Pancreas (tissue), 10 donors: Measurements from ENCODE around the gene CNOT4. TPM values are rescaled to one million over a fixed set of nuclear protein-coding genes. Genes with fewer than 3 reads are reported as not detected.

Source experiments
- ATAC-seq, 4 donors: fragments of 200-7000 bp; cut with Tn5 transposase; one replicate each; pipeline versions ENCODE4 v1.8.0 to v1.9.1; 2020; ENCODE audit warnings: mild to moderate bottlenecking in 4 of 4, moderate library complexity in 4 of 4
- DNase-seq, 6 donors: peaks; one replicate each; pipeline ENCODE4 v3.0.0-alpha.2; 2020
- FAIRE-seq: peaks from 2 replicates; lab custom pipeline; 2012; peaks lifted over from hg19 to GRCh38; lab: Jason Lieb, UNC
- H3K27ac ChIP-seq, 4 donors: fragments of 200-600 bp; sonication (generic); 1 replicate in 3 of 4; 2 replicates in 1 of 4; pipeline versions ENCODE4 v1.5.0 to v1.8.0; 2020
- H3K27me3 ChIP-seq, 4 donors: fragments of 200-600 bp; one replicate each; pipeline ENCODE4 v1.8.0; 2021
- H3K36me3 ChIP-seq, 3 donors: fragments of 200-600 bp; sonication (generic) in 1 of 3; one replicate each; pipeline versions ENCODE4 v1.5.0 to v1.8.0; 2020 to 2021
- H3K4me1 ChIP-seq, 3 donors: fragments of 200-600 bp; one replicate each; pipeline ENCODE4 v1.8.0; 2021
- H3K4me3 ChIP-seq, 4 donors: fragments of 200-600 bp; sonication (generic) in 2 of 4; one replicate each; pipeline versions ENCODE4 v1.5.0 to v1.8.0; 2020 to 2021
- H3K9me3 ChIP-seq, 4 donors: fragments of 200-600 bp; one replicate each; pipeline ENCODE4 v1.8.0; 2021
- WGBS, 2 donors: extraction: QIAGEN DNeasy Blood & Tissue Kit; methylation state at CpG; one replicate each; pipeline ENCODE4 v1.1.7; 2013; 5-methylcytosine and 5-hydroxymethylcytosine counted together
- intact Hi-C, 3 donors: fragments of 100-400 bp; cut with DNase I; formaldehyde crosslinking; loops; one replicate each; pipeline versions ENCODE4 v1.11.1 to v1.14.2; 2022
- polyA plus RNA-seq, 2 donors: library from polyadenylated mRNA; stranded (reverse); fragments of 200-250 nt; gene quantifications; one replicate each; pipeline ENCODE4 v1.2.3, GENCODE V29; 2013
- total RNA-seq, 6 donors: library from RNA; stranded (reverse); fragmentation: NEBNext Ultra II Directional in 4 of 6; extraction: Animal tissue kit (Norgen Biotek cat#: 25700) in 4 of 6; gene quantifications; one replicate each; pipeline versions ENCODE4 v1.2.1 to v1.2.4, GENCODE V29; 2021 to 2023
- TF ChIP-seq, protein P1 (sequence below), 4 donors: fragments of 200-600 bp; sonication (generic) in 3 of 4; IDR thresholded peaks; one replicate each; pipeline versions ENCODE4 v1.5.0 to v1.8.0; 2021; ENCODE audit warnings: antibody characterized with exemption in 4 of 4
- donor health status: healthy with polysubstance abuse.
- donor health status: DM: no; HTN: no; CAD: no; lungs with moderate emphysema.
- donor health status: DM: no; HTN: no; CAD: no.
- donor health status: control.
- donor health status: control.
- donor health status: Bipolar disorder and iron deficiency.
- donor health status: DM: yes; HTN: yes; CAD: no.
- donor health status: DM: no; HTN: no; CAD: no.
- donor health status: DM: no; HTN: no; CAD: no.
- donor health status: DM: yes; HTN: yes; CAD: no.

CNOT4 gene
- total and polyA plus RNA-seq, 8 donors, result 5.5 to 15.0 (median 10.3) TPM

DNA sequence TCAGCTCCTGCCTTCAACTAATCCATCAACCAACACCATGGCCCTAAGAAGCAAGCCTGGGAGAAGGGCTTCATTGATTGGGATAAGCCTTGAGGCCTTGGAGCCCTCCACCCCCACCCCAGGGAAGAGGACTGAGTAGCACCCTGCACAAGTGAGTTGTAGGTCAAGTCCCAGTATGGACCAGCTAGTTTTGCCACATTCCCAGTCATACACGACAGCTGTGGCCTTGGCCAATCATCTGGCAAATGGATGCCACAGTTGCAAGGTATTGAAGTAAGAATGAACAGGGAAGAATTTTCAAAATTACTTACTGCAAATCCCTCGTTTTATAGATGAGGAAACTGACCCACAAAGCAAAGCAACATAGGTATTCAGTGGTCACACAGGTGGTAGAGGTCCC is 166.5 kb downstream of the CNOT4 start:
- Histone ChIP-seq H3K27ac (no peak overlapping the region), H3K27me3 (no peaks in the 10 kb centered on the region), H3K9me3 (no peaks in the 10 kb centered on the region), H3K4me3 (no peak overlapping the region), H3K36me3 (no peaks in the 10 kb centered on the region), H3K4me1 (no peaks in the 10 kb centered on the region)
- TF ChIP-seq, protein P1, sequence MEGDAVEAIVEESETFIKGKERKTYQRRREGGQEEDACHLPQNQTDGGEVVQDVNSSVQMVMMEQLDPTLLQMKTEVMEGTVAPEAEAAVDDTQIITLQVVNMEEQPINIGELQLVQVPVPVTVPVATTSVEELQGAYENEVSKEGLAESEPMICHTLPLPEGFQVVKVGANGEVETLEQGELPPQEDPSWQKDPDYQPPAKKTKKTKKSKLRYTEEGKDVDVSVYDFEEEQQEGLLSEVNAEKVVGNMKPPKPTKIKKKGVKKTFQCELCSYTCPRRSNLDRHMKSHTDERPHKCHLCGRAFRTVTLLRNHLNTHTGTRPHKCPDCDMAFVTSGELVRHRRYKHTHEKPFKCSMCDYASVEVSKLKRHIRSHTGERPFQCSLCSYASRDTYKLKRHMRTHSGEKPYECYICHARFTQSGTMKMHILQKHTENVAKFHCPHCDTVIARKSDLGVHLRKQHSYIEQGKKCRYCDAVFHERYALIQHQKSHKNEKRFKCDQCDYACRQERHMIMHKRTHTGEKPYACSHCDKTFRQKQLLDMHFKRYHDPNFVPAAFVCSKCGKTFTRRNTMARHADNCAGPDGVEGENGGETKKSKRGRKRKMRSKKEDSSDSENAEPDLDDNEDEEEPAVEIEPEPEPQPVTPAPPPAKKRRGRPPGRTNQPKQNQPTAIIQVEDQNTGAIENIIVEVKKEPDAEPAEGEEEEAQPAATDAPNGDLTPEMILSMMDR (IDR thresholded peaks at IDR 0.05), result no peak
- 23 to 31% methylated on average over 2 of the region's 2 CpGs for WGBS, 2 donors
- no peak for DNase-seq
- intact Hi-C loops, result no loop called here
- no peak for ATAC-seq
- no peak for FAIRE-seq

- WGBS, 2 donors, result 65 to 68% methylated on average over 10 of the region's 10 CpGs
- TF ChIP-seq, protein P1 (IDR thresholded peaks at IDR 0.05), result no peak
- no peaks in the 10 kb centered on the region for H3K27me3 ChIP-seq
- no peak for DNase-seq
- H3K4me3 ChIP-seq, result no peak overlapping the region
- ATAC-seq, result no peak
- no peak for FAIRE-seq
- H3K4me1 ChIP-seq, result no peaks in the 10 kb centered on the region
- H3K36me3 ChIP-seq, result no peaks in the 10 kb centered on the region
- intact Hi-C loops, result no loop called here
- H3K27ac ChIP-seq, result no peak overlapping the region
- no peaks in the 10 kb centered on the region for H3K9me3 ChIP-seq
Observed at GRCh38 chr7:135342887-135343286, 167.0 kb downstream of the CNOT4 start.

DNA sequence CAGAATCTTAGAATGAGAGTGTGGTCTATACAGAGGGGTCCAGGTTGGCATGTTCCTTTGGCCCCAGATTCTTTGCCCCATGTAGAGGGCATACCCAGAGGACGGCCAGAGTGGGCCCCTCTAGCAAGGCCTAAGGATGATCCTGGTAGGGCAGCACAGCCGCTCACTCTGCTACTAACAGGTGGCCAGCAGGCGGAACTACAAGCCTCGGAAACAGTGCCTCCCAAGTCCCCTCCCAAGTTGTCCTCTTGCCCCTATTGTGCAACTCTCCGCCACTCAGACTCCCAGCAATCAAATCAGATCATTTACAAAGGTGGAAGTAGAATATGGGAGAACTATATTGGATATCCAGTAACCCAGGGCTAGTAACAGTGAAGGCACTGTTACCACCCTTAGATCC is 168.9 kb downstream of the CNOT4 start:
- H3K4me3 ChIP-seq, result no peak overlapping the region
- no peak for ATAC-seq
- no peaks in the 10 kb centered on the region for H3K9me3 ChIP-seq
- no peak overlapping the region for H3K27ac ChIP-seq
- H3K27me3 ChIP-seq, result no peaks in the 10 kb centered on the region
- DNase-seq, result no peak
- intact Hi-C loops, result no loop called here
- WGBS, 2 donors, result 84 to 87% methylated on average over 5 of the region's 5 CpGs
- TF ChIP-seq, protein P1 (IDR thresholded peaks at IDR 0.05), result no peak
- H3K36me3 ChIP-seq, result no peaks in the 10 kb centered on the region
- no peaks in the 10 kb centered on the region for H3K4me1 ChIP-seq
- no peak for FAIRE-seq

DNA sequence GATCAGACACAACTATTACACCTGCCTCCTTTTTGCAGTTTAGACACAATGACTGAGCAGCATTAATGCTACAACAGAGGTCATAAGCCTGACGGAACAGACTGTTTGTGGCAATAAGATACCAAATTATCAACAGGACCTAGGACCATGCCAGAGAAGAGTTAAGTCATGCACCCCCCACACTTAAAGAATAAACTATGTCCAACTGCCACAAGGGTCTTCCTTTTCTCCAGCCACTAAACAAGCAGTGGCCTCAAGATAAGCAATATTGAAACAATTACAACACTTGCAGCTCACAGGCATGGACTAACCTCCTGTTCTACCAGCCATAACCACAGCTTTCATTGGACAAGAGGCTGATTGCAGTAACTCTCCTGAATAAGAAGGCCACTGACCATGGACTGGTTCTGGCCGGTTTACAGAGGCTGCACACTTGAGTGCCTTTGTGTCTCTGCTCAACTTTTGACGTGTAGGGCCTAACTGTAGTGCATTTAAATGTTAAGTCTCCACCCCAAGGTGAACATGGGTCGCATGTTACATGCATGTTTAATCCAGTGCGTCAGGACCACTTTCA is 171.8 kb downstream of the CNOT4 start:
- WGBS, 2 donors, result 84 to 90% methylated on average over 5 of the region's 5 CpGs
- TF ChIP-seq, protein P1 (IDR thresholded peaks at IDR 0.05), result no peak
- ATAC-seq (no peak), FAIRE-seq (no peak), DNase-seq (no peak)
- H3K27ac ChIP-seq, result no peak overlapping the region
- H3K36me3 ChIP-seq, result no peaks in the 10 kb centered on the region
- intact Hi-C loops, result loop anchor here in 1 of 3 donors (5.0 kb wide), 1 partner anchor 56 kb away; no protein-coding TSS in a partner anchor
- H3K27me3 ChIP-seq, result no peaks in the 10 kb centered on the region
- H3K4me3 ChIP-seq, result no peak overlapping the region
- H3K4me1 ChIP-seq, result no peaks in the 10 kb centered on the region
- no peaks in the 10 kb centered on the region for H3K9me3 ChIP-seq

GRCh38 chr7:135337506-135337905 is 172.4 kb downstream of the CNOT4 start:
- Histone ChIP-seq H3K4me3 (no peak overlapping the region), H3K36me3 (no peaks in the 10 kb centered on the region), H3K27ac (no peak overlapping the region), H3K4me1 (no peaks in the 10 kb centered on the region), H3K27me3 (no peaks in the 10 kb centered on the region), H3K9me3 (no peaks in the 10 kb centered on the region)
- ATAC-seq (no peak), DNase-seq (no peak), FAIRE-seq (no peak)
- WGBS, 2 donors, result 90 to 91% methylated on average over 5 of the region's 5 CpGs
- intact Hi-C loops, result loop anchor here in 1 of 3 donors (5.0 kb wide), 1 partner anchor 55 kb away; no protein-coding TSS in a partner anchor
- TF ChIP-seq, protein P1 (IDR thresholded peaks at IDR 0.05), result no peak
